Activated CD8-positive, alpha-beta memory T cell treated with anti-CD3 and anti-CD28 coated beads for 24 hours (primary cell): Measurements from ENCODE around the gene NTSR2.

Source experiments
- DNase-seq: peaks from one replicate; pipeline ENCODE4 v3.0.0-alpha.2; 2020

NTSR2 gene, protein sequence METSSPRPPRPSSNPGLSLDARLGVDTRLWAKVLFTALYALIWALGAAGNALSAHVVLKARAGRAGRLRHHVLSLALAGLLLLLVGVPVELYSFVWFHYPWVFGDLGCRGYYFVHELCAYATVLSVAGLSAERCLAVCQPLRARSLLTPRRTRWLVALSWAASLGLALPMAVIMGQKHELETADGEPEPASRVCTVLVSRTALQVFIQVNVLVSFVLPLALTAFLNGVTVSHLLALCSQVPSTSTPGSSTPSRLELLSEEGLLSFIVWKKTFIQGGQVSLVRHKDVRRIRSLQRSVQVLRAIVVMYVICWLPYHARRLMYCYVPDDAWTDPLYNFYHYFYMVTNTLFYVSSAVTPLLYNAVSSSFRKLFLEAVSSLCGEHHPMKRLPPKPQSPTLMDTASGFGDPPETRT

DNA sequence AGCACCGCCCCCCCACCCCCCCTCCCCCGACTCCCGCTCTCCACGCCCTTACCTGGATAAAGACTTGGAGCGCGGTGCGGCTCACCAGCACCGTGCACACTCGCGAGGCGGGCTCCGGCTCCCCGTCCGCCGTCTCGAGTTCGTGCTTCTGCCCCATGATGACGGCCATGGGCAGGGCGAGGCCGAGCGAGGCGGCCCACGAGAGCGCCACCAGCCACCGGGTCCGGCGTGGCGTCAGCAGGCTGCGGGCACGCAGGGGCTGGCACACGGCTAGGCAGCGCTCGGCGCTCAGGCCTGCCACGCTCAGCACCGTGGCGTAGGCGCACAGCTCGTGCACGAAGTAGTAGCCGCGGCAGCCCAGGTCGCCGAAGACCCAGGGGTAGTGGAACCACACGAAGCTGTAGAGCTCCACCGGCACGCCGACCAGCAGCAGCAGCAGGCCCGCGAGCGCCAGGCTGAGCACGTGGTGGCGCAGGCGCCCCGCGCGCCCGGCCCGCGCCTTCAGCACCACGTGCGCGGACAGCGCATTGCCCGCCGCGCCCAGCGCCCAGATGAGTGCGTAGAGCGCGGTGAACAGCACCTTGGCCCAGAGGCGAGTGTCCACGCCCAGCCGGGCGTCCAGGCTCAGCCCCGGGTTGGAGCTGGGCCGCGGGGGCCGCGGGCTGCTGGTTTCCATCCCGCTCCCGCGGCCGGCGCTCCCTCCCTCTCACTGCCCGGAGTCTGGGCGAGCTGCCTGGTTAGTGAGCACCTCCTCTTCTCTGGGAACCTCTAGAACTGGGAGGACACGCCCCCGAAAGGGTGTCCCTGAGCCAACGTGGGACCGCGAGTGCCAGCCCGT, at the start of gene NTSR2:
Gene NTSR2, minus strand, starts transcription at position 742 of the 838 bp plus-strand sequence. Its CDS starts 66 bp downstream, at position 676.
- peak; percentile 62 for DNase-seq

DNA sequence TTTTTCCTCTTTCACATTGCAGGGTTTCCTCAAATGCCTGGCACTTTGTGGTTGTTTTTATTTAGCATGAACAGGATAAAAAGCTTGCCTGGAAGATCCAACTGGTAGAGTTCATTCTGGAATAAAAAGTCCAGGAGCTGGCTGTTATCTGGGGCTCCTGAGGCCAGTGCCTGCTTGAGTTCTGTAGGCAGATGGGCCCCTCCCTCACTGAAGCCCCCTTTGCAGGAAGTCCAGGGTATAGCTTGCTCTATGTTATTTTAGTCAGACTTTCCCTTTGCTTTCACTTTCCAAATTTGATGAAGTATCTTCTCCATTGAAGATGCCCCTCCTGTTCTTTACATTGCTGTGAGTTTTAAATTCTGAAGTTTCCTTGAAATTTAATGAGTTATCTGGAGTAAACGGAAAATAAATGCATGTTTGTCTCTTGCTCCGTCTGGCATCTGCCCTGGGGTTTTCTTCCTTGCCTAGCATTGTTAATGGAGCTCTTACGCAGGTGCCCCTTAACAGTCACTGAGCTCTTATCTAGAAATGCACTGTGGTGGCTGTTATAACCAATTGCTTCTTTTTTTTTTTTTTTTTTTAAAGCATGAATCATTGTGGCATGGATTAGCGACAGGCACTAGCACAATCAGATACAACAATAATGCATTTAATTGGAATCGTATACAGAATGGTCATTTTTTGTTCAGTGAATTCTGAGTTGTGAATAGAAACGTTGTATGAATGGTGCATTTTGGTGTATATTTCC, 49.4 kb upstream of the NTSR2 start:
- no peak for DNase-seq

DNA sequence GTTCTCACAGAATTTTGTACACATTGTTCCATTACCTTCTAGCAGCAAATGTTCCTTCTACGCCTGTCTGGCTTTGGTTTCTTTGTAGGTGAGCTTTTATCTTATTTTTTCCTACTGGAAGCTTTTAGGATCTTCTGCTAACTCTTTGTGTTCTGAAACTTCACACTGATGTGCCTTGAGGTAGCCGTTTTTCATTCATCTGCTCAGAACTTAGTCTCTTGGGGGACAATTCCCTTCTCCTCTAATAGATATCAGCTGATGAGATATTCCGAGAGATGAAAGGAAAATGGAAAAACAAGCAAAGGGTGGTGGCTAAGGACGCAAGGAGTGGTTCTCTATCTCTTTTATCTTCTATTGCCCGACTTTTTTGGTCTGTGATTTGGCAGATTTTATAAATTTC, 48.6 kb upstream of the NTSR2 start:
- DNase-seq = no peak

DNA sequence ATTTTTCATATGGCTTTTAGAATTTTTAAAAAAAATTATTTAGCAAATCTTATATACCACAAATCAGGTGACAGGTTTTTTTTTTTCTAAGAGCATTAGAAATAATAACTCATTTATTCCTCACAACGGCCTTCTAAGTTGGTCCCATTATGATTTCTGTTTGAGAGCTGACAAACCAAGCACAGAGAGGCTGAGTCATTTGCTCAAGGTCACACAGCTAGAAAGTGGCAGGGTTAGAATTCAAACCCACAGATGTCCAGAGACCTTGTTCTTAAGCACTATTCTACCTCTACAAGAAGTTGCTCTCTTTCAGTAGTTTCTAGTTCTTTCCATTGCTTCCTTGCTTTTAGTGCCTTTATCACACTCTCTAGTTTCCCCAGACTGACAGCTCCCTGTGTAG, 47.6 kb upstream of the NTSR2 start:
- DNase-seq = no peak

DNA sequence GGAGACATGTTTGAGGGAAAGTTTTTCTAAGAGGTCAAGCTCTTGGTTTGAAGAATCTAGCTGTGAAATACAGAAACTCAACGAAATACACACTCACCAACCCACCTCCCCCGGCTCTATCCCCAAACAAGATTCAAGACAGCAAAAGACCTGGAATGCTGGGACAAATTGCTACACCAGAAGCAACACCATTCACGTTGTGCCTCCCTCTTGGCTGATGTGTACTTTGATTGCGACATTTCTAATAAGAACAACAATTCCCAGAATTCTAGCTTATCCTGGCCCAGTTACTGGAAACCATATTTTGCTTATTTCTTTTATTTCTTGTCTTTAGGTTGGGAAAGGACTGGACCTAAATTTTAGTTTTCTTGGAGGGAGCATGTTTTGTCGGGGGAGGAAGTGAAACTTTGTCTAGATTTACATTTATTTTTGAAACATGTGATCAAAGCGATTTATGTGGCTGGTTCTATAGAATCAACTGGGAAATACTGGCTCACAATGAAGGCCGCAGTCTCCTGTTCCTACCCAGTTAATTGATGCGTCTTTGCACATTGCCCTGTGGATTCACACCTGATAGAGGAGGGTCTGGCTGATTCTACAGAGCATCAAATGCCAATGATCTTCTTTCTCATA, 46.8 kb upstream of the NTSR2 start:
- no peak for DNase-seq

DNA sequence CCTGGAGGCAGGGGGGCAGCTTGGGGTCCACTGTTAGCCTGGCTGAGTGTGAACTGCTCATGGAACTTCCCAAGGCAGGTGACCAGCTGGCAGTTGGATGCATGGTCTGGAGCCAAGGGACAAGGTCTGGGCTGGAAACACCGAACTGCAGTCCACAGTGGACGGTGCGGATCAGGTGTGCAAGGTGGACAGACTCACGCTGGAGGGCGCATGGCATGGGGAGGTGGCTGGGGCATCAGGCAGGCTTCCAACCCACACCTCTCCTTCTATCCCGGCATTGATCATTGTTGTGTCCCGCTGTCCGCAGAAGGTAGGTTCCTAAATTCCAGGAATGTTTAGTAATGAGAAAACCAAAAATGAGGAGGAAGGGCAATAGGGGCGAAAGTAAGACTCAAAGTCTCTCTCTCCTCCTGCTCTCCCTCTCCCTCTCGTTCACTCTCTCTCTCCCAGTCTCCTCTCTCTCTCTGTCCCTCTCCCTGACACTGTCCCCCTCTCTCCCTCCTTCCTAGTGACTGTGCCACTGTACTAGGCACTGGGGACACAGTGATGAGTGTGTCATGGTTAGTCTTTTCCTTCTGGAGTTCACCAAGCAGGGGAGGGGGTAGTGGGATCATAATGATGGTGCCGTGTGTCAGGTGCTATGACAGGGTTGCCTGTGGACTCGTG, 46.1 kb upstream of the NTSR2 start:
- DNase-seq = no peak

DNA sequence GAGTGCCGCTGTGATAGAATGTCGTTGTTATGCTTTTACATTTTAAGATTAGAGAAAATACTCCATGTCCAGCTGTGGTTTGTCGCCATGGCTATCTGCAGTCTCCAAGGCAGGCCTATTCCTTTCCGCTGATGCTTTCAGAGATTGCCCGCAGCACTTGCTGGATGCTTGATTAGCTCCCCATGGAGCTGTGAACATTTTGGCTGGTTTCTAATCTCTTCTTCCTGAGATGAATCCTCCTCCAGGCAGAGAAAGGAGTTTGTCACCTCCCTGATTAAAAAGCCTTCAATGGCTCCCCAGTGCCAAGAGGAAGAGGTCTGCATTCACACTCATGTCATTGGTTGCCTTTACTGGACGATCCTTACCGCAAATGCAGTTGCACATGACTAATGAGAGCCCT, 43.8 kb upstream of the NTSR2 start:
- DNase-seq = no peak

DNA sequence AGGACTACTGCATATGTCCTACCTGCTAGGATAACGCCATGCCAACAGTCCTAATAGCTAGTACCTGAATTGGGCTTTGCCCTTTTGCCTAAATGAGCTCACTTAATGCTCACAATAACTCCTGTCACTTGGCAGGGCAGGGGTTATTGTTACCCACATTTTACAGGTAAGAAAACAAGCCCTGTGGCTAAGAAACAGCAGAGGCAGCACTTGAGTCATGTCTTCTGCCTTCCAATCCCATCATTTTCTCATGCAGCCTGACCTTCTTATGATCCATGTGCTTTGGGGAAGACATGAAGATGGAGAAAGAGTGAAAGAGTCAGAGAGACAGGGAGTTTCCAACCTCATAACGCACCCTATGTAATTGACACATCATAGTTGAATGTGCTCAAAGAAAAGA, 42.9 kb upstream of the NTSR2 start:
- no peak for DNase-seq

DNA sequence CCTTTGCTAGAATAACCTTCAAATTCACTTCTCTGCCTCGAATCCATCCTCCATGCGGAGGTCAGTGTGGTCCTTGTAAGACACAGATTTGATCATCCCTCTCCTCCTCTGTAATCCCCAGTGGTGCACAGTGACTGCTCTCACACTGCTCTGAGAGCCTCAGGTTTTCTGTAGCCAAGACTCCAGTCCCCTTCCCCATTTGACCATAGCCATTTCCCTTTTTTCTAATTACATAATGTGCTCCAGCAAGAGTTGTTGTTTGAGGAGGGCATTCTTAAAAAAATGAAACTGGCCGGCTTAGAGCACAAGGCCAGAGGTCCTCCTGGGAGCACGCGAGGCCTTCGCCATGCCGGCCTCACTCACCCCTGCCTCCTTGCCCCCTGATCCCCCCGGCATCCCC, 41.8 kb upstream of the NTSR2 start:
- no peak for DNase-seq

DNA sequence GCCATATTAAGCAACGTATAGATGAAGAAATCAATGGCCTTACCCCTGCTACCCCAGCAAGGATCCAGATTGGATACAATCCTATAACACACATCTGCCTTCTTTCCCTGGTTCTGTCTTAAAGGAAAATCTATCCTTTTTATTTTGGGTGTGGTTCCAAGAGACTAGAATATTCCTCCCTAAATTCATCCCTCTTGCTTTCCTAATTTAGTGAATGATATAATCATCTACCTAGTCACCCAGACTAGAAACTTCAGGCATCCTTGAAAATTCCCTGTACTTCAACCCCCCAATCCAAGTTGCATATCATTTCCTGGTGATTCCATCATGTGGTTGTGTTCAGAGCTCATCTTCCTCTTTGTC, 41.3 kb upstream of the NTSR2 start:
- no peak for DNase-seq

DNA sequence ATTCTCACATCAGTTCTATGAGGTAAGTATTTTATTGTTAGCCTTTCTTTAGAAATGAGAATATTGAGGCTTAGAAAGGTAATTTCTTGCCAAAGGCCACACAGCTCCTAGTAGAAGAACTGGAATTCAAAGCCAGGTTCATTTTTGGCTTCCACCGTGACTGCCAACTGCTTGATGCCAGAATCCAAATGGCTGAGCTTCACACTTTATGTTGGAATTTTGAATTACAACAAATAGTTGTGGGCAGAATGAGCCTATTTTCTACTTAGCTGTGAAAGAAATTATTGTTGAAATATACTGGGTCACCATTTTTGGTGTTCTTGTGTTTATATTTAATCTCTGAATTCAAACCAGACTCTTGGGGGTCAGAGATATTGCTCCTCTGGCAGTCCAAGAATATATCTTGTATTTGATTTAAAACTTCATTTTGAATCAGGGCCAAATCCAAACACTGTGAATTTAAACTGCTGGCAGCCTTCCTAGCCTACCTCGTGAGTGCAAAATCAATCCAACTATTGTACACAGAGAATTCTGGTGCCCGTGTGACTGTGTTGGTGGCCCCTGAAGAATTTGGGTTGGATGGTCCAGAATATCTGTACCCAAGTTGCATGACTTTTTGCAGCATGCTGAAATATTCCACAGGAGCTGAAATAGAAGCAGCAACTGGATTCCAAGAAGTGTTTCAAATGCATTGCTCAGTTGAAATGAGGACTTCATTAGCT, 40.8 kb upstream of the NTSR2 start:
- DNase-seq = no peak

DNA sequence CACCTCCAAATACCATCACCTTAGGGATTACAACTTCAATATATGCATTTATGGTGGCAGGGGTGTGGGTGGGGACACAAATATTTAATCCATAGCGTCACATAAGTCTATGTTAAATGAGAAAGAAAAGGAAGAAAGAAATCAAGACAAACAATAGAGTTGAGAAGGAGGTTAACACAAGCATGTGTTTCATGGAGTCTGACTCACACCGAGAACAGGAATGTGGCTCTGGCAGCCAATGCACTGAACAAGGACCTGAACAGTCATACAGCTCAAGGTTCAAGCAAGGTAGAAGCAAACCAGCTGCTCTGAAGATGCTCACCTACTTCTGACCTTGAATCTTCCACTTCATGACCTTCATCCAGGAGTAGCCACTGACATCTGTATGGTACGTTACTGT, 40.2 kb upstream of the NTSR2 start:
- no peak for DNase-seq

DNA sequence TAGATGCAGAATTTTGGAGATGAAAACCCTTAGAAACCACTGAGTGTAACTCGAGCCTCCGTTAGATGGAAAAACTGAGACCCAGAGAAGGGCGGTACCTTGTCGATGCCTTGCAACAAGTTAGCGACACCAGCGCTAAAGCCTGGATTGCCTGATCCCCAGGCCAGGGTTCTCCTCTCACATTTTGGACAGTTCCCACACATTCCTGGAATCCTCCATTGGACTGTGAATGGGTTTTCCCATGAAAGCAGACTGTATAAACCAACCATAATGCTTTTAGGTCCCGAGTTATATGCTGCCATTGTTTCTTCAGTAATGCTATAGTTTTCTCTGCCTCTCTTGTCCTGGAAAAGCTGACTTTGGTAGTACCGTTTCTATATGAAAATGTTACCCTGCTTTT, 39.3 kb upstream of the NTSR2 start:
- DNase-seq = no peak

DNA sequence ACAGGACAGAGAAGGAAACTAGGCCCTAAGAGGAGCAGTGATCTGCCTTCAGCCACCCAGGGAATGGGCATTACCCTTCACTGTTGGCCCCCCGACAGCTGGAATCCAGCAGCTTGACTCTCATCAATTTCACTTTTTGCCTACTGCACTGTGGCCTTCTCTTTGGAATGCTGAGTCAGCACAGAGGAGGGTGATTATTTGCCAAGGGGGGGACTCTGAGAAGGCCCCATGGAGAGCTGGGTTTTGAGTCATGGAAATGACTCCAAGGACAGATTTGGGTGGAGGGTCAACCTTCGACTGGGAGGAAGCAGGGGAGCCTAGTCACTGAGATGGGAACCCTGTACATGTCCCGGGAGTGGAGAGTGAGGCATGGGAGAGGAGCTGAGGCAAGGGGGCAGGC, 38.1 kb upstream of the NTSR2 start:
- no peak for DNase-seq

DNA sequence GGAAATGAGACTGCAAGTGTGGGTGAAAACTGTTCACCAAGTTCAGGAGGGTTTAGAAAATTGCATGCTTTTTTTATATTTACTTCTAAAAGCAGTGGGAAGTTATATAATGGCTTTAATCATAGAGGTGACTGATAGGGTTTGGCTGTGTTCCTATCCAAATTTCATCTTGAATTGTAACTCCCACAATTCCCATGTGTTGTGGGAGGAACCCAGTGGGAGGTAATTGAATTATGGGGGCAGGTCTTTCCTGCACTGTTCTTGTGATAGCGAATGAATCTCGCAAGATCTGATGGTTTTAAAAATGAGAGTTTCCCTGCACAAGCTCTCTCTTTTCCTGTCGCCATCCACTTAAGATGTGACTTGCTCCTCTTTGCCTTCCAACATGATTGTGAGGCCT, 35.7 kb upstream of the NTSR2 start:
- no peak for DNase-seq

DNA sequence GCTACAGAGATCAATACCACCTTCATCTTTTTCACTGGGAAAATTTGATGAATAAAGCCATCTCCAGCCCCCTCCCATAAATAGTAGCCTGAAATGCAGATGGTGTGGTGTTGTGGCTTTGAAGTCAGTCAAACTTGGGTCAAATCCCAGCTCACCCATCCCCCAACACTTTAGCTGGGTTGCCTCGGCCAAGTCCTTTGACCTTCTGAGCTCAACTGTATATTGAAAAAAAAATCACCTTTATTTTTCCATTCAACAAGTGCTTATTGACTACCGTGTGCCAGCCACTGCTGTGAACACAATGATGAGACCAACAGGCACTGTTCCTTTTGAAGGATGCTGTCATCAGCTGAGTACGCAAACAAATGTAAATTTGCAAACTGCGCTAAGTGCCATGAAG, 35.1 kb upstream of the NTSR2 start:
- DNase-seq = no peak

DNA sequence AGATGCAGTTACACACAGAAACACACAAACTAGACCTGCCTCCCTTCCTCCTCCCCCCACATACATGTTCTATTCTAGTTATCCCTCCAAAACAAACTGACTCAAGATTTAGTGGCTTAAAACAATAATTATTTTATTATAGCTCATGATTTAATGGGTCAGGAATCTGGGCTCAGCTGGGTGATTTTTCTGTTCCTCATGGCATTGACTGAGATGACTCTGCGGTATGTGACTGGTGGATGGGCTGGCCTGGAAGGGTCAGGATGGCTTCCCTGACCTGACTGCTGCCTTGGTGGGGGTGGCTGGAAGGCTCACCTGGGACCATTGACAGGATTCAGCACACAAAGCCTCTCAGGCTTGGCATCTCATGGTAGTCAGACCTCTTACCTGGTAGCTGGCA, 33.7 kb upstream of the NTSR2 start:
- no peak for DNase-seq

DNA sequence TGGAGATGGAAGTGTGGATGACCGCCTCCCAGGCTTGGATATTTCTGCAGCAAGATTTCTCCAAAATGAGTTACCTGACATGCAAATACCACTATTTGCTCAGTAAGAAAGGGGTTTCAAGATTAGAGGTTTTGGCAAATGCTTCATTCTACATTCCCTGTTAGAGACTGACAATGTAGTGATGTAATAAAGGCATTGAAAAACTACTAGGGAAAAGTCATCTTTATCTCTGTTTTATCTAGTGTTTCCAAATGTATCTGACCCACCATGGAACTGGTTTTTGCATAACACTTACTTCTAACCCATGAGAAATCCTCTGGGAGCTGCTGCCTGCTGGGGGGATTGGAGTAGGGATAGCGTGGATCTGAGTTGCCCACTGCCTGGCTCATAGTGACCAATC, 33.0 kb upstream of the NTSR2 start:
- DNase-seq = no peak

DNA sequence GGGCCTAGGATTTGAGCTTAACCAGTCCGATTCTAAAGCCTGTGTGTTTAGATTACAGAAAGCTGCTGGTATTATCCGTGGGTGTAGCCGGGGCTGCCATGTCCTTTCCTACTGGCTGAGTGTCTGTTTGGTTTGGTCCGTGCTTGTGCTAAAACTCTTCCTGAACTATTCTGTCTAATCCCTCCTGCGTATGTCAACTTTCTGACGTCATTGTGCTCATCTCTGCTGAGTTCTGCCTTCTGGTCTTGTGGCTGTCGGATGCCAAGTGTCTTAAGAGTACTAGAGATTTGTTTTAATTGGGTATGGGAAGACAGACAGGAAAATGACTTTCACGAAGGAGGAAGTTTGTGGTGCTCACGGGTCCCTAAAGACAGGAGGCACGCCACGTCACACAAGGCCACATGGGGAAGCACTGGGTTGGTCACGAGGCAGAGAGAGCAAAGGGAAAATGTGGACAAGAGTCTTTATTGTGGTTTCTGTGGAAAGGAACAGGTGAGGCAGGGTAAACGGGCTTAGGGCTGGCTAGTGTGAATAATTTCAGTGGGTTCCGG, 31.8 kb upstream of the NTSR2 start:
- DNase-seq = no peak

DNA sequence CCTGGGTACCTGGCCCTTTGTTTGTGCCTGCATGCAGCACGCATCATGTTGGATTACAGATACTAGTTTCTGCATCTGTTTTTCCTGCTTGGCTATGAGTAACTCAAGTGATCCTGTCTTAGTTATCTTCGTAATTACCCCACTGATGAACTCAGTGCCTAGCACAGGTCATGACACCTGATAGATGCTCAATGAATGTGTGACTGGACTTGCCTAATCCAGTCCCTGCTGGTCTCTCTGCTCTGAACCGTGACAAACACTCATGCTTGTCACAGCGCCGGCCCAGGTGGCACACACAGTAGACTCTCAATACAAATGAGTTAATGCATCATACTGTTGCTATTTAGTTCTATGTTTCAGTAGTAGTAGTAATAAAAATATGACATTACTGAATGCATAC, 31.2 kb upstream of the NTSR2 start:
- no peak for DNase-seq
